ENCODE data around the gene TNKS1BP1.
A peak's percentile ranks its signal among the peaks of the same experiment; 100 is the strongest.
"Not testable (repeated sequence)": the region's sequence is repeated elsewhere in the genome, so short reads cannot be mapped to it uniquely, and the experiment has no call there.

Gene TNKS1BP1

DNA sequence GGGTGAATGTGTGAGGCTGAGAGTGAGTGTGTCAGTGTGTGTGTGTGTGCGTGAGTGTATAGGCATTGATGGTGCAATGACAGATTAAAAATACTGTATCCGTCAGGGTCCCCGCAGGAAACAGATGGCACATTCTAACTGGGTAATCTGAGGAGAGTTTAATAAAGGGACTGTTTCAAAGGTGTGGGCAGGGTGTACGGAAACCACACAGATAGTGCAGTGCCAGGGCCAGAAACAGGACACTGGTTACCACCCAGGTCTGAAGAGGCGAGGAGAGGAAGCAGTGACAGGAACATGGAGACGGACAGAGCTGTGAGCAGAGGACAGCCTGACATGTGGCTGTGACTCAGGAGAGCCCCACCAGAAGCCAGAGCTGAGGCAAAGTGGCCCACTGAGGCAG lies 29.9 kb upstream of the TNKS1BP1 start:
- DNase-seq: no peak

DNA sequence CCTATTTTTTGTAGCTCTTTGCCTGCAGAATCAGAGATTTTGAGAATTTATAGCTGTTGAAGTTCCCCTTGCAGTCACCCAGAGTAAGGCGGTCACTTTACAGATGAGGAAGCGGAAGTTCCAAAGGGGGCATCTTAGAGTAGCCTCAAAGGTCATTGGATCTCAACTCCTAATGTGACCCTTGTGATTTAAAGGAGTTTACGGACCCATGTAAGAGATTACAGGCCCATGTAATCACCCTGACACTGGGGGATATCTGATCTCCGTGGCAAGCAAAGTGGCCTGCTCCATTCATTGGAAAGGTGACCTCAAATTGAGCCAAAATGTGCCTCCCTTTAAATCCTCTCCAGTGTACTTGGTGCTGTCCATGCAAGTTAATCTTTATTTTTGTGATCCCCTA lies 29.1 kb upstream of the TNKS1BP1 start:
- no peak for DNase-seq

DNA sequence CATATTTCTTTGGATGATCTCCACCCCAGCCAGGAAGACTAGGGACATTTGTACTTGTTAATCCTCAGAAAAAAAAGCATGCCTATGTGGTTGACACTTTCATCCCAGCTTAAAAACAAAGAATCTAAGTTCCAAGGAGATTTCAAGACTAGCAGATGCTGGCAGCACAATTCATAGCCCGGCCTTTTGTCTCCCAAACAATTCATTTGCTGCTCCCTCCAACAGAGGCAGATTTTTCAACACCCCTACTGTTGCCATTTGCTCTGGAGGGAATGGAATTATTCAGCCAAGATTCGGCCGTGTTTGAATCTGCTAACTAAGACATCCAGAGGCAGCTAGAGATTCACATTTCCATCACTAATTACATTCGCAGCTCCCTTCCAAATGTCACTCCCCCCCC lies 28.7 kb upstream of the TNKS1BP1 start:
- DNase-seq: no peak

DNA sequence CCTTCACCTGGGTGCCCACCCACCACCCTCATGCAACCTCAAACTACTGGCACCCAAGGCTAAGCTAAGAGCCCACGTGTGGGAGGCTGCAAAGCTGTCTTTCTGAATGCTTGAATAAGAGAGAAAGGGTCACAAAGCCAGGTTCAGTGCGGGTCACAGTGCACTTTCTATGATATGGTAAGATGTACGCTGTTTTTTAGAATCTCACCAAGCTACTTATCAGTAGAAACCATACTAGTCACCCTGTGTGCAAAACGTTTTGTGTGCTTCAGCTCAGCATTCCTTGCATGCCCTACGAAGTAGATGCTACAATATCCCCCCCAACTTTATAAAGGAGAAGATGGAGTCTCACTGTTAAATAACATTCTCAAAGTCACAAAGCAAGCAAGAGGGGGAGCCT lies 28.3 kb upstream of the TNKS1BP1 start:
- DNase-seq: no peak

DNA sequence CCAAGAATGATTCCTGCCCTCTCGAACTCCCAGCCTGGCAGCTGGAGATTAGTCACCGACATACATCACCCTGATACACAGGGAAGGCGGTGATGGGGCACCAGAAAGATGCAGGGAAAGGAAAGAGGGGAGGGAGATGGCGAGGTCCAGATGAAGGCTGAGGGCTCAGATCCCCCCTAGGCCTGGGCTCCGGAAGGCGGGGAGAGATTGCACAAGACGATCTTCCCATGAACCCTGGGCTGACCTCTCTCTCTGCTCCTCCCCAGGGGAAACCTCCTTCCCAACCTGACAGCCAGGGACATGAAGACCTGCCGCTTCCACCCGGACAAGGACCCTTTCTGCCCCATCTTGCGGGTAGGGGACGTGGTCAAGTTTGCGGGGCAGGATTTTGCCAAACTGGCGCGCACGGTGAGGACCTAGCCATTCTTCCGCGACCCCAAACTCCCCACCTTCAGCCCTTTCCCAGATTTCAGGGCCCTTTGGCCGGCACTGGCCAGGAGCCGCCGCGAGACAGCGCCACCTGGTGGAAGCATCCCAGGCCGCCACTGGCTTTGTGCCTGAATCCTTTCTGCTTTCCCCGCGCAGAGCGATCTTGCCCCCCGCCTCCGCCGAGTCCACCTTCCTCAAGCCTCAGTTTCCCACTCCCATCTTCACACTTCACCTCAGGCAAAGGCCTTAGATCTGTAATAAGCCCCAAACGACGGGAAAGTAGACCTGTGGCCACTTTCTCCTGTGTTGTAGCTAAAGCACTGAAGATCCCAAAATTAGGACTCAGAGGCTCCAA lies 24.9 kb upstream of the TNKS1BP1 start:
- DNase-seq: peak; percentile 71

DNA sequence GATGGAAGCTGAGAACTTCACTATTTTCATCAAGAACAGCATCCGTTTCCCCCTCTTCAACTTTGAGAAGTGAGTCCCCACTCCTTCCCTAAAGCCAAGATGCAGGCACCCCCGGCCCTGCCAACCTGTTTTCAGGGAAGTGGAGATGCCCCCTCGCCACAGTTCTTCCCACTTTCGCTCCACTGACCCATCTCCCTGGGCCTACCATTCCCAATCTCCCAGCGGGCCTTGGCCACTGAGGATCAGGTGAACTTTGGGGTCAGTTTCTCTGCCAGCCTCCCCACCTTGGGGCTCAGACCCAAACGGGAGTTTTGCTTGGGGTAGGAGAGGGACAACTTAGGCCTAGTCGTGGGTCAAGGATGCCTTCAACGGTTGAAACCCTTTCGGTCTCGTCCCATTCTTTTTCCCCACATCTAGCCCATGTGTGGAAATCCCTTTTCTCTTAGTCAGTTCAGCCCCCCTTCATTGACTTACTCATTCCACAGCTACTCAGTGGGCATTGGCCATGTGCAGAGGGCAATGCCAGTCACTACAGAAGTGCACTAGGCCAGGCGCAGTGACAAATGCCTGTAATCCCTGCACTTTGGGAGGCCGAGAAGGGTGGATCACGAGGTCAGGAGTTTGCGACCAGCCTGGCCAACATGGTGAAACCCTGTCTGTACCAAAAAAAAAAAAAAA lies 24.0 kb upstream of the TNKS1BP1 start:
- DNase-seq: no peak

DNA sequence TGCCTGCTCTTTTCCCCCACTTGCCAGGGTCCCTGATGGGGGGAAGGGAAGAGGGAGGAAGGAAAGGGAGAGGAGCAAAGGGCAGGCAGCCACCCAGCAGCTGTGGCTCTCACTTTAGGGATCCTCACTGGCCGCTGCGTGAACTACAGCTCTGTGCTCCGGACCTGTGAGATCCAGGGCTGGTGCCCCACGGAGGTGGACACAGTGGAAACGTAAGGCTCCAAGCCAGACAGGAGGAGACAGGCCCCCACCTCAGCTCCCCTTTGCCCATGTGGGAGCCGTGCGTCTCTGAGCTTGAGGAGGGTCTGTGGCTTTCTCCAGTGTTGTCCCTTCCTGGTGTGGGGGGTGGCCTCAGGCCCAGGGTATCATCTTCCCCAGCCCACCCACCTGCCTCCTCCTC lies 23.3 kb upstream of the TNKS1BP1 start:
- no peak for DNase-seq

DNA sequence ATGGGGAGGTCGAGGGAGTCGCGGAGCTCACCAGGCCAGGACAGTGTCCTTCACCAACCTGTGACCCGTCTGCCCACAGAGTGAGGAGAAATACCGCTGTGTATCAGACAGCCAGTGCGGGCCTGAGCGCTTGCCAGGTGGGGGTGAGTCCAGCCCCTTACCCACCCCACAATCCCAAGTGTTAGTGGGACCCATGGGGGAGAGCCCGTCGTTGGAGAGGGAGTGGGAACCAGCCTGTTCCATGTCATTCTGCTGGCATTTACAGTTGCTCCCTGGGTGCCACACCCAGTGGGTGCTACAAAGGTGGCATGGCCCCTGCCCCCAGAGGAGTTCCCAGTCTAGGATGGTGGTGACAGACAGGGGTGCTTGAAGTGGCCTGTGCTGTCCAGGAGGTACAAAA lies 22.6 kb upstream of the TNKS1BP1 start:
- DNase-seq: no peak

DNA sequence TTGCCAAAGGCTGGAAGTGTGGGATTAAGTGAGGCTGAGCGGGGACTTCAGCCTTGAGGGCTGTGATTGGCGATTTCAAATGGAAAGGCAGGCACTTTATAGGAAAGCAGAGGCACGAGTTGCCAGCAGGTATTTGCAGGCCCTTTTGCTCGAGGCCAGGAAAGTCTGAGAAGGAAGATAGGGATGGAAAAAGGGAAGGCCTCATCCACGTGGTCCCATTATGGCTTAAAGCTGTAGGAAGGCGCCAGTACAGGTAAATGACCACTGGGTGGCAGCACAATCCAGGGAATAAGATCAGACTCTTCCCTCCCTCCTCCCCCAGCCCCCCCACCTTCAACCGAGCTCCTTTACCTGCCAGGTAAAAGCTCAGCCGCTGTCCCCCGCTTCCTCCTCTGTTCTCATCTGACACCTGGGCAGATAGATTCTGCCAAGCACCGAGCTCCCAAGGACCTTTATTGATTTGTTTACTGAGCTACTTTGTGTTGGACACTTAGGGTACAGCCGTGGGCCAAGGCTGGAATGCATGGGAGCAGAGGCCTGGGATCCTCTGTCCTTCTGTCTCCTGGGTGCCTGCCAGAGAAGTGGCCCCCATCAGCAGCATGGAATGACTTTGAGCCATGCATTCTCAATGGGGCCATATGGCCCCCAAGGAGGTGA lies 20.9 kb upstream of the TNKS1BP1 start:
- DNase-seq: peak; percentile 66

DNA sequence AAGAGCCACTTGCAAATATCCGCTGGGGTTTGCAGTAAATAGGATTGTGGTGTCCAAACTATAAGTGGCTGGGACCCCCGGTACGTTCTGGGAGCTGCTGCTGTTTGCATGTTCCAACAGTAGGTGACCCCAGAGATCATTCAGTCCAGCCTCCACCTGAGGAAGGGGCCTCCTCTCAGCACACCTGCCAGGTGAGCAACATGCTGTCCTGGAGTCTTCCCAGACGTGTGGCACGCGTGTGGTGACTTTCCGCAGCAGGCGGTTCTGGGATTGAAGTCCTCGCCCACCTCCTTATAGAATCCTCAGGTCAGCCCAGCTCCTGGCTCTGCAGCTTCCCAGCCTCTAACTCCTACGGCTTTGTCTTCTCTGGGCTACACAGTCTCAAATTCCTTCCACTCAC lies 20.1 kb upstream of the TNKS1BP1 start:
- DNase-seq: no peak

DNA sequence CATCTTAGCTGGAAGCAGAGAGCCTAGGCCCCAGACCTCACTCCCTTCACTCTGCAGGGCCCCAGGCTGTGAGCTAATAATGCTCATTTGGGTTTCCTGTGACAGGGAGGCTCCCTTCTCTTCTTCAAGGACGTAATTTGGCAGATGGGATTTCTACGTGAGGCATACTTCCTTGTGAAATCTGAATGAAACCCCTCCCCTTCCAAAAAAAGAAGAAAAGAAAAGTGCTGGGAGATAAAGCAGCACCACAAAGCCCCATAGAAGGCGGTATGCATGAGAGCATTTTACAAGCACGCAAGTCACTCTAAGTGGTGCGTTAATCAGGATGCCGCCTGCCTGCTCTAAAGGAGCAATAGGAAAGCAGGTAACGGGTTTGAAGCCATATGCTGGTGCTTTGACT lies 19.1 kb upstream of the TNKS1BP1 start:
- no peak for DNase-seq

DNA sequence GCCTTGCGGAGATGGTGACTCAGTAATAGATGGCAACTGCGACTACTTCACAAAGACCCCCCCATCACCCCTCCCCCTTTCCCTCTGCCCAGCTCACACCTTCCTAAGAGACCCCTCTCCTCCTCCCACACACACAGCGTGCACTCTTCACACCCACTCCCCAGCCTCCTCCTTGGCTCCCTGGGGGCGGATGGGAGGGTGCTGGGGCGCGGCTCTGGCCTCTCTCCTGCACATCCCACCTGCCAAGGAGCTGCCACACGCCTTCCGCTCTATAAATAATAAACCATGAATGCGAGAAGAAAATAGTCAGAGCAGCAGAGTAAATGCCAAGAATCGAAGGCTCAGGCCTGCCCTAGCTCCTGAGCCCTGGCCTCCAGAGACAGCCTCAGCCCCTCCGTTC lies 17.9 kb upstream of the TNKS1BP1 start:
- DNase-seq: no peak

DNA sequence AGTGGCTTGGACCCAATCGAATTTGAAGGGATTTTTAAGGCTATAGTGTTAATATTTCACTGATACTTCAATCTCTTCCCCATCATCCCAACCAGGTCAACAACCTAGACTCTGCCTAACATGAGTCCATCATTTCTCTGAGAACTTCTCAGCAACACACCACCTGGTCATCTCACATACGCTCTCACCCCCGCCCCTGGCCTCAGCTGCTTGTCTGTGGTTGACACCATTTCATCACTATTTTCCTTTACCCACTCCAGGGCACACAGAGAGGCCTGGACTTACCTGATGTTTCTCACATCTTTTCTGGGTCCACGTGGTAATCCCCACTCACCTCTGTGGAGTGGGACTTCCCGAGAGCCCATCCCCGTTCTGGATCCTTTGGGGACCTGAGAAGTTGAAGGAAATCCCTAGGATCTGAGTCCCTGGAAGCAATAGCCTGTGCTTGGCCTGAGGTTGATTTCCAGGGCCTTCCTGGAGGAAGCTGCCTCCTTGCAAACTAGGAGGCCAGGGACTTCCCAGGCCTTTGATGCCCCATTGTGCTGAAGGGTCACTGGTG lies 16.6 kb upstream of the TNKS1BP1 start:
- DNase-seq: no peak

DNA sequence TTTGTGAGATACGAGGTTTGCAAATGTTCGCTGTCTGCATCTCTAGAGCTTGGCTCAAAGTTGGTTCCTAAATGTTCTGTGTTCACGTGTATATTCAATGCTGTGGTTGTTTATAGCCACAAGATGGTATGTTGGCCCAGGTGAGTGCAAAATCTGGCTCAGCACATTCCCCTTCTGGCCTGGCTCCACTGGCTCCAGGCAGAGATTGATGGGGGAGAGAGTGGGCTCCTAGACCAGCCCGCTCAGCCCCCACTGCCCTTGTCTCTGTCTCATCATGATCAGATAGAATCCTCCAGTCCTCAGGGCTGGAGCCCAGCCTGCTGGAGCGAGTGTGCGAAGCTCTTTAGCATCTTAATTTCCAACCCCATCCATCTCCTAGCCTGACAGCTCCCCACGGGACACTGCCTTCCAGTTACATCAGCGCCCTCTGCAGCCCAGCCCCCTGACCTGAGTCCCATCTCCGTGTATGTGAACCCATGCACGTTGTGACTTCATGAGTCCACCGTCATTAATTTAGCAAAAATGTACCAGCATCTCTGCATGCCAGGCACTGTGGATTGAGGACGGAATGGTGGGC lies 15.4 kb upstream of the TNKS1BP1 start:
- no peak for DNase-seq

DNA sequence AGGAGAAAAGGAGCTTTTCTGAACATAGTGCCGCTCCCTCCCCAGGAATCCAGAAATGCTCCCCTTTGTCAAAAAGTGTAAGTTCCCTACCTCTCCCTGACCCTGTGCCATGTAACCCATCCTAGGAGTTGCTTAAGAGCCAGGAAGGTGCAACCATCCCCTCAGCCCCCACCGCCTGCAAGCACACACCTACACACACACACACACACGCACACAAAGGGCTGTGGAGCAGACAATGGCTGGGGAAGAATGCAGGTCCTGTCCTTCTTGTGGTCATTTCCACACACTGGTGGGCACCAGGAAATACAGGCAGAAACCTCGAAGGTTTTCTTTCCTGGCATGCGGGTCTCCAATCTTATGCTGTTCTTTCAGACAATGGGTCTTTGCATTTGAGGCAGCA lies 14.6 kb upstream of the TNKS1BP1 start:
- no peak for DNase-seq

DNA sequence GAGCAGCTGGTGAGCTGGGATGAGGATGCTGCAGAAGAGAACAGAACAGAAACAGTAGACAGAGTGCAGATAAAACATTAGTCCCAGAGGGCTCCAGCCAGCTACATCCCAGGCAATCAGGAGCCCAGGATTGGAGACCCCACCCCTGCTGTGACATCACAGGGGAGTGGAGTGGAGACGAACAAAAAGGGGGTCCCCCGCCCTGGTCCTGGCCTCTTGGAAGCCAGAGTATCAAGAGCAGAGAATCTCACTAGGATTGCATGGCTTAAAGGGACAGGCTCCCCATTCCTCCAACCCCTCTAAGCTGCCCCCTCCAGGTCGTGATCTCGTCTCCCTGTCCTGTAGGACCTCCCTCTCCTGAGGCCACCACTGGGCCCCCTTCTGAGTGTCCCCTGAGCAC lies 13.4 kb upstream of the TNKS1BP1 start, which contains the start of gene P2RX3:
Gene P2RX3, plus strand, starts transcription at position 211 of the 400 bp plus-strand sequence. CDS start 199 bp downstream, outside the sequence.
- no peak for DNase-seq

DNA sequence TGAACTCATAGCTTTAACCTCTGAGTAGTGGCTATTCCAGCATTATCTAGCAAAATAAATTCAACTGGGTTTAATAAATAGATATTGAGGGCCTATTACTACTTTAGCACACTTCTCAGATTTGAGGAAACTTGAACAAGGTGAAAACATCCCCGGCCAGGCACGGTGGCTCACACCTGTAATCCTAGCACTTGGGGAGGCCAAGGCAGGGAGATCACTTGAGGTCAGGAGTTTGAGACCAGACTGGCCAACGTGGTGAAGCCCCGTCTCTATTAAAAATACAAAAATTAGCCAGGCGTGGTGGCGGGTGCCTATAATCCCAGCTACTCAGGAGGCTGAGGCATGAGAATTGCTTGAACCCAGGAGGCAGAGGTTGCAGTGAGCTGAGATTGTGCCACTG lies 12.1 kb upstream of the TNKS1BP1 start:
- DNase-seq: not testable (repeated sequence)

DNA sequence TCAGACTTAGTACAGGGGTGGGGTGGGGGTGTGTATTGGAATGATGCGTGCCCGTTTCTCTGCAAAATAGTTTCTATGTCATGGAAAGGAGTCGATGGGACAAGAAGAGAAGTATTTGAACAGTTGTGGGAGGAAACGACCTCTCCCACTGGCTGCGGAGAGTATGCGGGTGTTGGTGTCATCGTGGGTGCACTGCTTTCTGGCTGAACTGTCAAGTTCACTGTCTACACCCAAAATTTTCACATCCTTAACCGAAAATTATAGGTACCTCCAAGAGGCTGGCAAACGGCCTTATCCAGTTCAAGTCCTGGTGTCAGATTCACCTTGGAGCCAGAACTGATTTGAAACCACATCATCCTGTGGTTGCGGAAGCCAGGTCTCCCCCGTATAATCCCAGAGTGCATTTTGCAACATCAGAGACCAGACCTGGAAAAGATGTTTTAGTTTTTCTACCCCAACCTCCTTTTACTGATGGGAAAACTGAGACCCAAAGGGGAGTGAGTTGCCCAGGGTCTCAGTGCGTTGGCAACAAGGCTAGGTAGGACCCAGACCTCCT lies 11.4 kb upstream of the TNKS1BP1 start:
- peak; percentile 11 for DNase-seq

DNA sequence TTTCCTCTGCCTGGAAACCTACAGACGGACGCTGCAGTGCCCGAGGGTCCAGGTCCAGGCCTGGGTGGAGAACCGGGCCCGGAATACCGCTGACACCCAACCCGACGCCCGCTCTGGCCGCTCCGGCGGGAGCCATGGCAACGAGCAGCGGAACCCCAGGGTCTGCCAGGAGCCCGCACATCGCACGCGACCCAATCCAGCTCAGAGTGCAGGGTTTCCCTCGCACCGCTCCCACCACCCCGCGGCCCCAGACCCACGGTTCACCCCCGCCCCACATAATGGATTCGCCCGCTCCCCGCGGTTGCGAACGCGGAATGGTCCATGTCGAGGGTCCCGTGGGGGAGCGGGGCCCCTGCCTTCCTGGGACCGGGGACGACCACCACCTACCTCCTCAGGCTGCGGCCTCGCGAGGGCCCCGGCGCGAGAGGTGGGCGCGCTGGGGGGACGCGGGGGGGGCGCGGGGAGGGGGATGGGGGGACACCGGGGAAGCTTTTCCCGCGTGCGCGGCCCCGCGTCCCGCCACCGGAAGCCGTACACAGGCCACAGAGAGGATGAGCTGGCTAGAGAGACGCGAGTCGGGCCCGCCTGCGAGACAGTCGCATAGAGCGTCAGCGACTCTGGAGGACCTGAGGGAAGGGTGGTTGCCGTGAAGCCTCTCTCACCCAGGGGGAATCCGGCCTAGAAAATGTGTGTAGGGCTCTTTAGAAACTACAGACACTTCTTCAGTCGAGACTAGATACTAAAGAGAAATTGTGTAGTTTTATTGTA lies 10.8 kb upstream of the TNKS1BP1 start, which contains the start of gene SSRP1:
Gene SSRP1, minus strand, starts transcription at position 550 of the 768 bp plus-strand sequence. CDS start 771 bp downstream, outside the sequence.
- DNase-seq: peak; percentile 77

DNA sequence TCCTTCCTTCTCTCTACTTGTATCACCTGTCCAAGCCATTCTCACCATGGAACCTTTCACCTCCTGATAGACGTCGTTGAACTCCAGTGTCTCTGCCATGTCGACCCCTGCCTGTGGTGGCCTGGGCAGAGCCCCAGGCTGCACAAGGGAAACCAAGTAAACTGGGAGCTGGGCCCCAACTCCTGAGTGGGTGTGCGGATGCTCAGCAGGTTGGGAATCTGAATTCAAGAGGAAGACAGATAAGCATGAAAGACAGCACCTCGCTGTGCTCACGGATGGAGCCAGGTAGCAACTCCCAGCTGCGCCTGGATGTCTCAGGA lies 10.2 kb upstream of the TNKS1BP1 start:
- DNase-seq: no peak

DNA sequence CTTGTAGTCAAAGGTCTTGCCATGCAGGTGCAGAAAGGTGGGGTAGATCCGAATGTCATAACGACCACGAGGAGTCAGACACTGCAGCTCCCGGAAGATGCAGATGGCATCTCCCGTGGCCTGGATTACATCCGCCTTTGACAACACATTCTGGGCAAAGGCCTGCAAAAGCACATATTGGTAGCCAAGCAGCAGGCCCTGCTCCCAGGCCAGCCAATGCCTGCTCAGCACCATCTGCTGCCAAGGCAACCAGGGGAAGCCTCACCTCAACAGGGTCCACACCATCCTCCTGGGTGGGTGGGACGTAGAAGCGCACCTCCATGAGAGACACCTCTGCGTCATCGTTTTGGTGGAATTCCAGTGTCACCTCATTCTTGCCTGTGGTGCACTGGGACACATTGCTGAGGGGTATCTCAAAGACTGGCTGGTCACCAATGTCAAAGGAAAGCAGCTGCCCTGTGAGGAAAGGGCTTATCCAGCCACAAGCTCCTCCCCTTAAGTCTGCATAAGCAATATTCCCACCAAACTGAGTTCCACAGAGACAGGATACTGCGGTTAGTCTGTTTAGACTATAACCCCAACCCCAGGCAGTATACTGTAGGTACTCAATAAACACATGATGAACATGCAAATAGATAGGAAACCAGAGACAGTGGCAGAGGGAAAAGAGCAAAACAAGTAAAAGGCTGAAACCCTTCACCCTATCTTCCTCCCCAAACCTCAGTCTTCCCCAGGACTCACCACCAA lies 8.1 kb upstream of the TNKS1BP1 start:
- no peak for DNase-seq
